Left ventricle myocardium inferior (tissue), 1 donor: ENCODE data around the gene EDA. TPM values are rescaled to one million over a fixed set of nuclear protein-coding genes. Genes with fewer than 3 reads are reported as not detected.

ENCODE experiments used
- DNase-seq: peaks from one replicate; pipeline ENCODE4 v3.0.0-alpha.2; 2020
- H3K27ac ChIP-seq: fragments of 200-600 bp; replicated peaks from 2 replicates; pipeline ENCODE4 v1.8.0; 2021
- H3K27me3 ChIP-seq: fragments of 200-600 bp; 2 replicates; pipeline ENCODE4 v1.8.0; 2021; ENCODE audit warnings: low read depth
- H3K36me3 ChIP-seq: fragments of 200-600 bp; 2 replicates; pipeline ENCODE4 v1.8.0; 2021
- H3K4me1 ChIP-seq: fragments of 200-600 bp; 2 replicates; pipeline ENCODE4 v1.8.0; 2021
- H3K4me3 ChIP-seq: fragments of 200-600 bp; 2 replicates; pipeline ENCODE4 v1.8.0; 2021; ENCODE audit warnings: mild to moderate bottlenecking, moderate library complexity
- H3K9me3 ChIP-seq: fragments of 200-600 bp; replicated peaks from 2 replicates; pipeline ENCODE4 v1.8.0; 2021
- intact Hi-C: fragments of 100-400 bp; cut with micrococcal nuclease; formaldehyde crosslinking; loops from one replicate; pipeline ENCODE4 v1.11.0; 2022
- total RNA-seq: library from RNA; stranded (reverse); fragmentation: NEBNext Ultra II Directional; extraction: Animal tissue kit (Norgen Biotek cat#: 25700); gene quantifications from one replicate; pipeline ENCODE4 v1.2.1, GENCODE V29; 2021
- TF ChIP-seq, protein P1 (sequence below): fragments of 200-600 bp; IDR thresholded peaks from 2 replicates; pipeline ENCODE4 v1.8.0; 2021; ENCODE audit warnings: antibody characterized with exemption, mild to moderate bottlenecking, borderline replicate concordance
- donor health status: DM: no; HTN: yes; CAD: no; lungs with severe emphysema.

EDA gene
- total RNA-seq, 1 donor from 2014 or later = 7.3 TPM

DNA sequence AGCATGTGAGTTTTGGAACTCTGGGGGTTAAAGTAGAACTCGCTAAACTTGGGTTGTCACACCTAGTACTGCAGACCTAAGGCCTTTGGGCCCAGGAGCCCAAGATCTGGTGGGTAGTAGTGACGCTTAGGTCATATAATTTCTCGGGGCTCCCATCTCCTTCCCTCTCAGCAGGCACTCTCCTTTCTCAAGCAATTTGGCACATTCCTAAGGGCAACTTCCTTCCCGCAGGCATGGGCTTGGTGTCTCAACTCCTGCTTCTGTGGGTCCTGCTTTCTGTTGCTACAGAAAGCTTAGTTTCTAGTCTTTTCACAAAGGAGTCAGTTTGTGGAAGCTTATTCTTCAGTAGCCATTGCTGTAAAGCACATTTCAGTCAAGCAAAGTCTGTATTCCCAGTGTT, 10.4 kb upstream of the EDA start:
- H3K4me3 ChIP-seq = no peak overlapping the region
- no peak for DNase-seq
- no peaks in the 10 kb centered on the region for H3K36me3 ChIP-seq
- no peaks in the 10 kb centered on the region for H3K9me3 ChIP-seq
- TF ChIP-seq, protein P1, sequence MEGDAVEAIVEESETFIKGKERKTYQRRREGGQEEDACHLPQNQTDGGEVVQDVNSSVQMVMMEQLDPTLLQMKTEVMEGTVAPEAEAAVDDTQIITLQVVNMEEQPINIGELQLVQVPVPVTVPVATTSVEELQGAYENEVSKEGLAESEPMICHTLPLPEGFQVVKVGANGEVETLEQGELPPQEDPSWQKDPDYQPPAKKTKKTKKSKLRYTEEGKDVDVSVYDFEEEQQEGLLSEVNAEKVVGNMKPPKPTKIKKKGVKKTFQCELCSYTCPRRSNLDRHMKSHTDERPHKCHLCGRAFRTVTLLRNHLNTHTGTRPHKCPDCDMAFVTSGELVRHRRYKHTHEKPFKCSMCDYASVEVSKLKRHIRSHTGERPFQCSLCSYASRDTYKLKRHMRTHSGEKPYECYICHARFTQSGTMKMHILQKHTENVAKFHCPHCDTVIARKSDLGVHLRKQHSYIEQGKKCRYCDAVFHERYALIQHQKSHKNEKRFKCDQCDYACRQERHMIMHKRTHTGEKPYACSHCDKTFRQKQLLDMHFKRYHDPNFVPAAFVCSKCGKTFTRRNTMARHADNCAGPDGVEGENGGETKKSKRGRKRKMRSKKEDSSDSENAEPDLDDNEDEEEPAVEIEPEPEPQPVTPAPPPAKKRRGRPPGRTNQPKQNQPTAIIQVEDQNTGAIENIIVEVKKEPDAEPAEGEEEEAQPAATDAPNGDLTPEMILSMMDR = no peak
- intact Hi-C loops = no loop called here
- no peak overlapping the region for H3K27ac ChIP-seq
- no peaks in the 10 kb centered on the region for H3K27me3 ChIP-seq
- no peaks in the 10 kb centered on the region for H3K4me1 ChIP-seq

DNA sequence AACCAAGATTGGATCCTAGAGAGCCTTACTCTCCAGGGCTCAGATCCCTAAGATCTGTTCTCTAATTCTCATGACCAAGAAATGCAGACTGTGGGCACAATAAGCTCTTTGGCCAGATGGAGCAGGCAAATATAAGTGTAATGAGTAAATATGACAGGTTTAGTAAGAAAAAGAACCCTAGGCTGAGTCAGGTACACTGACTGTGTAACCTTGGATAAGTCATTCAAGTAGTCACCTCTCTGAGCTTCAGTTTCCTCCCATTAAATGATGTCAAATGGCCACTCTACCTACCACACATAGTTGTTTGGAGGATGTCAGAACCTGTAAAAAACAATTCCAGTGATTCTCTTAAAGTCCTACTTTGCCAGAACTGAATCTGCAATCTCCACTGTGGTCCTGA, 8.3 kb upstream of the EDA start:
- Histone ChIP-seq H3K27ac (no peak overlapping the region), H3K9me3 (no peaks in the 10 kb centered on the region), H3K36me3 (no peaks in the 10 kb centered on the region), H3K4me3 (no peak overlapping the region), H3K4me1 (no peaks in the 10 kb centered on the region), H3K27me3 (no peaks in the 10 kb centered on the region)
- DNase-seq = no peak
- intact Hi-C loops = no loop called here
- TF ChIP-seq, protein P1 = no peak

DNA sequence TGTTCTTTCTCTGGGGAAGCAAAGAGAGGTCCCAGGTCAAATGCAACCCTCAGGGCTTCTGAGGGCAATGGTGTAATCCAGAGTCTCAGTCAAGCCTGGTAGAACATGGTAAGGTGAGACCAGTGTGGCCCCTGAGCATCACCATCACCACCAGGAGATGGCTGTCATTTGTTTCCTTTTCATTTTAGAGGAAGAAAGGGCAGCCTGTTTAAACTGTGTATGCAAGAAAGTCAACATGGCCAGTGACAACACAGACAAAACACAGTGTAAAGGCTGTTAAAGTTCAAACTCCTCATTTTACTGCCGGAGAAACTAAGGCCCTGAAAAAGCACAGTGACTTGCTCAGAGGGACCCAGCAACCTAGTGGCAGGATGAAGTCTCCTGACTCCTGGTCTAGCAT, 2.0 kb upstream of the EDA start:
- Histone ChIP-seq H3K27me3 (no peaks in the 10 kb centered on the region), H3K27ac (no peak overlapping the region), H3K9me3 (no peaks in the 10 kb centered on the region), H3K4me3 (no peak overlapping the region), H3K36me3 (no peaks in the 10 kb centered on the region), H3K4me1 (peaks cover 8% of the 10 kb centered on the region)
- TF ChIP-seq, protein P1 = no peak
- intact Hi-C loops = no loop called here
- DNase-seq = no peak

DNA sequence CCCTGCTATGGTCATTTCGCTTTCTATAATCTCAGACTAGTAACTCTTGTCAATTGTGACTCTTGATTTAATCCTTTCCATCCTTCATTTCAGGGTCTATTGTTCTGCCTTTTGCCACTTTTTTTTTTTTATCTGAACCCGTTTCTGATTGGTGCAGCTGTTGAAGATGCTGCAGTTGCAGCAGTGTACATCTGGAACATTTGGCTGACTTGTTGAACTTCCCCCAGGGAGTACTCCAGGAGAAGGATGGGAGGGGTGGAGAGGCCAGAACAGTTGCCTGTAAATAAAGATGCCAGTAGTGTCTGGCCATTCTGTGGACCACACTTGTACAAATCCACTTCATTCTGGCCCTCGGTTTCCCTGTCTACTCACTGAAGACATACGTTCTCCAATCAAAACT, 1.0 kb upstream of the EDA start:
- no peaks in the 10 kb centered on the region for H3K9me3 ChIP-seq
- peak overlapping the region; percentile 81 for H3K27ac ChIP-seq

DNA sequence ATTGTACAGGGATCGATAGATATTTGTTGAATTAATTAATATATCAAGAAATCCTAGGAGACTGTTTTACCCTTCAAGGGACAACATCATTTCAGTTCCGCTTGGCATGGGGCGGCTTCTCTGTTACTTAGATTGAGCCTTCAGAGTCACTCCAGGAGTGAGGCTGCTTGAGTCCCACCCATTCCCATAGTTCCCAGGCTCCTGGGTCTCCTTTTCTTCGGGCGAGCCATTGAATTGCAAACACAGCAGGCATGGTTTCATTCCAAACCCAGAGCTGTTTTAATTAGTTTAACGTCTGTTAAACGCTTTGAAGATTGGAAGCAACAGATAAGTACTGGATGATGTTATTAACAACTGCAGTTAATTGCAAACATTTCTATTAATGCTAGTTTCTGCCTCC, 571 bp upstream of the EDA start:
- TF ChIP-seq, protein P1 = no peak
- intact Hi-C loops = no loop called here
- peaks cover 12% of the 10 kb centered on the region for H3K4me1 ChIP-seq
- DNase-seq = no peak
- H3K36me3 ChIP-seq = no peaks in the 10 kb centered on the region
- no peaks in the 10 kb centered on the region for H3K9me3 ChIP-seq
- no peaks in the 10 kb centered on the region for H3K27me3 ChIP-seq
- H3K27ac ChIP-seq = peak overlapping the region; percentile 81
- peak overlapping the region; percentile 76 for H3K4me3 ChIP-seq

More for the DNA sequence above, 1.0 kb upstream of the EDA start:
- Histone ChIP-seq H3K4me3 (peak overlapping the region; percentile 76), H3K36me3 (no peaks in the 10 kb centered on the region), H3K4me1 (peaks cover 12% of the 10 kb centered on the region), H3K27me3 (no peaks in the 10 kb centered on the region)
- intact Hi-C loops = no loop called here
- TF ChIP-seq, protein P1 = no peak
- no peak for DNase-seq
